Left ventricle myocardium inferior (tissue), 1 donor: ENCODE measurements around the gene SAMD14. TPM values are rescaled to one million over a fixed set of nuclear protein-coding genes. Genes with fewer than 3 reads are reported as not detected.

Experiments
- DNase-seq: peaks from one replicate; pipeline ENCODE4 v3.0.0-alpha.2; 2020
- H3K27ac ChIP-seq: fragments of 200-600 bp; replicated peaks from 2 replicates; pipeline ENCODE4 v1.8.0; 2021
- H3K27me3 ChIP-seq: fragments of 200-600 bp; 2 replicates; pipeline ENCODE4 v1.8.0; 2021; ENCODE audit warnings: low read depth
- H3K36me3 ChIP-seq: fragments of 200-600 bp; 2 replicates; pipeline ENCODE4 v1.8.0; 2021
- H3K4me1 ChIP-seq: fragments of 200-600 bp; 2 replicates; pipeline ENCODE4 v1.8.0; 2021
- H3K4me3 ChIP-seq: fragments of 200-600 bp; 2 replicates; pipeline ENCODE4 v1.8.0; 2021; ENCODE audit warnings: mild to moderate bottlenecking, moderate library complexity
- H3K9me3 ChIP-seq: fragments of 200-600 bp; replicated peaks from 2 replicates; pipeline ENCODE4 v1.8.0; 2021
- intact Hi-C: fragments of 100-400 bp; cut with micrococcal nuclease; formaldehyde crosslinking; loops from one replicate; pipeline ENCODE4 v1.11.0; 2022
- total RNA-seq: library from RNA; stranded (reverse); fragmentation: NEBNext Ultra II Directional; extraction: Animal tissue kit (Norgen Biotek cat#: 25700); gene quantifications from one replicate; pipeline ENCODE4 v1.2.1, GENCODE V29; 2021
- TF ChIP-seq, protein P1 (sequence below): fragments of 200-600 bp; IDR thresholded peaks from 2 replicates; pipeline ENCODE4 v1.8.0; 2021; ENCODE audit warnings: antibody characterized with exemption, mild to moderate bottlenecking, borderline replicate concordance
- donor health status: DM: no; HTN: yes; CAD: no; lungs with severe emphysema.

SAMD14 gene
- total RNA-seq, 1 donor from 2014 or later: 1.6 TPM

DNA sequence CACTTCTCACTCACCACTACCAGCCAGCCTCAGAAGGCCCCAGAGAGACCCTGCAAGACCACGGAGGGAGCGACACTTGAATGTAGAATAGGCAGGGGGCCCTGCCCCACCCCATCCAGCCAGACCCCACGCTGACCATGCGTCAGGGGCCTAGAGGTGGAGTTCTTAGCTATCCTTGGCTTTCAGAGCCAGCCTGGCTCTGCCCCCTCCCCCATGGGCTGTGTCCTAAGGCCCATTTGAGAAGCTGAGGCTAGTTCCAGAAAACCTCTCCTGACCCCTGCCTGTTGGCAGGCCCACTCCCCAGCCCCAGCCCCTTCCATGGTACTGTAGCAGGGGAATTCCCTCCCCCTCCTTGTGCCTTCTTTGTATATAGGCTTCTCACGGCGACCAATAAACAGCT, 39.9 kb downstream of the SAMD14 start:
- no peaks in the 10 kb centered on the region for H3K9me3 ChIP-seq
- no peaks in the 10 kb centered on the region for H3K27me3 ChIP-seq
- intact Hi-C loops: loop anchor here (10.0 kb wide), 1 partner anchor 75 kb away; the partner anchor contains the start of gene SGCA
- TF ChIP-seq, protein P1, sequence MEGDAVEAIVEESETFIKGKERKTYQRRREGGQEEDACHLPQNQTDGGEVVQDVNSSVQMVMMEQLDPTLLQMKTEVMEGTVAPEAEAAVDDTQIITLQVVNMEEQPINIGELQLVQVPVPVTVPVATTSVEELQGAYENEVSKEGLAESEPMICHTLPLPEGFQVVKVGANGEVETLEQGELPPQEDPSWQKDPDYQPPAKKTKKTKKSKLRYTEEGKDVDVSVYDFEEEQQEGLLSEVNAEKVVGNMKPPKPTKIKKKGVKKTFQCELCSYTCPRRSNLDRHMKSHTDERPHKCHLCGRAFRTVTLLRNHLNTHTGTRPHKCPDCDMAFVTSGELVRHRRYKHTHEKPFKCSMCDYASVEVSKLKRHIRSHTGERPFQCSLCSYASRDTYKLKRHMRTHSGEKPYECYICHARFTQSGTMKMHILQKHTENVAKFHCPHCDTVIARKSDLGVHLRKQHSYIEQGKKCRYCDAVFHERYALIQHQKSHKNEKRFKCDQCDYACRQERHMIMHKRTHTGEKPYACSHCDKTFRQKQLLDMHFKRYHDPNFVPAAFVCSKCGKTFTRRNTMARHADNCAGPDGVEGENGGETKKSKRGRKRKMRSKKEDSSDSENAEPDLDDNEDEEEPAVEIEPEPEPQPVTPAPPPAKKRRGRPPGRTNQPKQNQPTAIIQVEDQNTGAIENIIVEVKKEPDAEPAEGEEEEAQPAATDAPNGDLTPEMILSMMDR: no peak
- no peak overlapping the region for H3K4me3 ChIP-seq
- H3K4me1 ChIP-seq: peaks cover 11% of the 10 kb centered on the region
- H3K27ac ChIP-seq: no peak overlapping the region
- DNase-seq: no peak
- peaks cover 8% of the 10 kb centered on the region for H3K36me3 ChIP-seq

DNA sequence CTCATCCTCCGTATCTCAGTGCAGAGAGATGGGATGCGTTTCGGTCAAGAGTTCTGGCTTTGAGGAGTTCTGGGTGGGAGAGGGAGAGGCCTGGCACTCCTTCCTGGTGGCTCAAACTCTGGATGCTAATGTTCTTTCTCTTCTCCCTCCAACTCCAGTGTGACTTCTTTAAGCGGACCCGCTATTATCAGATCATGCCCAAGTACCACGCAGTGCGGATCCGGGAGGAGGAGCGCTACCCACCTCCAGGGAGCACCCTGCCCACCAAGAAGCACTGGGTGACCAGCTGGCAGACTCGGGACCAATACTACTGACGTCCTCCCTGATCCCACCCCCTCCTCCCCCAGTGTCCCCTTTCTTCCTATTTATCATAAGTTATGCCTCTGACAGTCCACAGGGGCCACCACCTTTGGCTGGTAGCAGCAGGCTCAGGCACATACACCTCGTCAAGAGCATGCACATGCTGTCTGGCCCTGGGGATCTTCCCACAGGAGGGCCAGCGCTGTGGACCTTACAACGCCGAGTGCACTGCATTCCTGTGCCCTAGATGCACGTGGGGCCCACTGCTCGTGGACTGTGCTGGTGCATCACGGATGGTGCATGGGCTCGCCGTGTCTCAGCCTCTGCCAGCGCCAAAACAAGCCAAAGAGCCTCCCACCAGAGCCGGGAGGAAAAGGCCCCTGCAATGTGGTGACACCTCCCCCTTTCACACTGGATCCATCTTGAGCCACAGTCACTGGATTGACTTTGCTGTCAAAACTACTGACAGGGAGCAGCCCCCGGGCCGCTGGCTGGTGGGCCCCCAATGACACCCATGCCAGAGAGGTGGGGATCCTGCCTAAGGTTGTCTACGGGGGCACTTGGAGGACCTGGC, 40.8 kb downstream of the SAMD14 start:
- intact Hi-C loops: loop anchor here (5.0 kb wide), 1 partner anchor 62 kb away; no protein-coding TSS in a partner anchor
- DNase-seq: no peak

DNA sequence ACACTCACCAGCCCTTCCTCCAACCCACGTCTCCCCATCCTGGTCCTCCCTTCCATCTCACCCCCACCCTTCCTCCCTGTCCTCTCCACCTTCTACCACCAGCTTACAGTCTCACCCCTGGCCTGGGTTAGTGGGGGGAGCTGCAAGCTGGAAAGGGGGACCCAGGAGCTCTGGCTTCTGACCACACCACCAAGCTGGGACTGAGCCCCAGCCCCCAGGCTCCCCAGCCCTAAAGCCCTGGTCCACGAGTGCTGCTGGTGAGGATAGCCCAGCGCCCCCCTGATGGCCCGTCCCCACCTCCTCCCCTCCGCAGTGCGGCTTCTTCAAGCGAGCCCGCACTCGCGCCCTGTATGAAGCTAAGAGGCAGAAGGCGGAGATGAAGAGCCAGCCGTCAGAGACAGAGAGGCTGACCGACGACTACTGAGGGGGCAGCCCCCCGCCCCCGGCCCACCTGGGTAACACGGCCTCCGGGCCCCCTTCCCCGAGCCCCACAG, 42.0 kb downstream of the SAMD14 start:
- DNase-seq: no peak
- peaks cover 11% of the 10 kb centered on the region for H3K36me3 ChIP-seq
- no peak overlapping the region for H3K4me3 ChIP-seq
- TF ChIP-seq, protein P1: no peak
- intact Hi-C loops: loop anchor here (5.0 kb wide), 1 partner anchor 61 kb away; no protein-coding TSS in a partner anchor
- H3K9me3 ChIP-seq: no peaks in the 10 kb centered on the region
- no peaks in the 10 kb centered on the region for H3K27me3 ChIP-seq
- H3K4me1 ChIP-seq: no peaks in the 10 kb centered on the region
- H3K27ac ChIP-seq: no peak overlapping the region

More for the DNA sequence above, 40.8 kb downstream of the SAMD14 start:
- Histone ChIP-seq H3K4me1 (peaks cover 5% of the 10 kb centered on the region), H3K27ac (no peak overlapping the region), H3K27me3 (no peaks in the 10 kb centered on the region), H3K36me3 (peaks cover 8% of the 10 kb centered on the region), H3K4me3 (no peak overlapping the region), H3K9me3 (no peaks in the 10 kb centered on the region)
- TF ChIP-seq, protein P1: no peak

DNA sequence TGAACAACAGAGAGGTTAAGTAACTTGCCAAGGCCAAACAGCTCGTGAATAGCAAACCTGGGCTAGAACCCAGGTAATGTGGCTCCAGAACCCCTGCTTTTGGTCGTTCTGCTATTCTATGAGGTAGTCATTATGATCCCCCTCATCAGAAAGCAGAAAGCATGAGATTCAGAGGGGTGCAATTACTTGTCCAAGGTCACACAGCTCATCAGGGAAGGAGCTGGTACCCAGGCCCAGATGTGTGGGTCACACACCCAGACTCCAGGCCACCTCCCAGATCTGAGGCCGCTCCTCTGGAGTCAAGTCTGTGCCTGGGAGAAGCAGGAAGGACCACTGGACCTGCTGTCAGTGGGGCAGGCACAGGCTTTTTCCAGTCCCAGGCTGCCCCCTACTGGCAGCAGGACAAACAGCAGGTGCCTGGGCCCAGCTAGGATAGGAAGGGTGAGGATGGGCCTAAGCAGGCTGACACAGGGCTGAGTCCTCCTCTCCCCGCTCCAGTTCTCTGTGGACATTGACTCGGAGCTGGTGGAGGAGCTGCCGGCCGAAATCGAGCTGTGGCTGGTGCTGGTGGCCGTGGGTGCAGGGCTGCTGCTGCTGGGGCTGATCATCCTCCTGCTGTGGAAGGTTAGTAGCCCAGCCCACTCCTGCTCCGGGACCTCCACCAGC, 42.6 kb downstream of the SAMD14 start:
- Histone ChIP-seq H3K27ac (no peak overlapping the region), H3K36me3 (peaks cover 12% of the 10 kb centered on the region), H3K9me3 (no peaks in the 10 kb centered on the region), H3K4me3 (no peak overlapping the region), H3K4me1 (no peaks in the 10 kb centered on the region), H3K27me3 (no peaks in the 10 kb centered on the region)
- DNase-seq: peak; percentile 74
- TF ChIP-seq, protein P1: peak; percentile 98
- intact Hi-C loops: loop anchor here (5.0 kb wide), 1 partner anchor 60 kb away; no protein-coding TSS in a partner anchor

DNA sequence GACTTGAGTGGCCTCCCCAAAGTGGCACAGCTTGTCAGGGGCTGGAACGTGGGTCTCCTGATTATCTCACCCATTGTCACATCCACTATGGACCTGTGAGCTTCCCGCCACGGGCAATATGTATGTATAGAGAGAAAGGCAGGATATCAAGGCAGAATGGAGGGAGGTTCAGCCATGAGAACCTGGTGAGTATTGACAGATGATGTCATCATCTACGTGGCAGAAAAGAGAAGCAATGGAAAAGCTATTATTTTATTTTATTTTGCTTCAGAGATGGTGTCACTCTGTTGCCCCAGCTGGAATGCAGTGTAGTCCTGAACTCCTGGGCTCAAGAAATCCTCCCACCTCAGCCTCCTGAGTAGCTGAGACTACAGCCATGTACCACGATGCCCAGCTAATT, 48.2 kb downstream of the SAMD14 start:
- peaks cover 37% of the 10 kb centered on the region for H3K36me3 ChIP-seq
- no peak overlapping the region for H3K4me3 ChIP-seq
- peak overlapping the region; percentile 56 for H3K27ac ChIP-seq
- TF ChIP-seq, protein P1: no peak
- H3K9me3 ChIP-seq: no peaks in the 10 kb centered on the region
- H3K4me1 ChIP-seq: peaks cover 24% of the 10 kb centered on the region
- intact Hi-C loops: no loop called here
- no peak for DNase-seq
- H3K27me3 ChIP-seq: no peaks in the 10 kb centered on the region
